GM23338 (cell line): ENCODE results near the gene UNK.

Source experiments
- CREB1 ChIP-seq: fragments of 250-450 bp; sonication (Bioruptor Pico); IDR thresholded peaks from 2 replicates; pipeline ENCODE4 v1.5.0; 2020; ENCODE audit warnings: low read depth, mild to moderate bottlenecking, moderate library complexity
- CTCF ChIP-seq, 2 experiments: fragments of 200-600 bp in 1 of 2; sonication (generic) in 1 of 2; conservative IDR thresholded peaks; 2 replicates each; pipeline versions ENCODE4 v1.5.1 to v1.6.1; 2016 to 2017; ENCODE audit warnings: antibody characterized with exemption in 2 of 2, low read depth in 2 of 2, mild to moderate bottlenecking in 2 of 2, moderate library complexity in 1 of 2
- ETS1 ChIP-seq: IDR thresholded peaks from 2 replicates; pipeline ENCODE4 v1.6.1; 2016; ENCODE audit warnings: antibody characterized with exemption
- EZH2 ChIP-seq: fragments of 200-600 bp; sonication (generic); IDR thresholded peaks from one replicate; pipeline ENCODE4 v1.8.0; 2017; ENCODE audit warnings: antibody characterized with exemption, mild to moderate bottlenecking, low read depth; ENCODE audit not compliant: unreplicated experiment
- EZH2phosphoT487 ChIP-seq: fragments of 200-600 bp; sonication (generic); IDR thresholded peaks from one replicate; pipeline ENCODE4 v1.8.1; 2018; ENCODE audit warnings: antibody characterized with exemption; ENCODE audit not compliant: unreplicated experiment
- POLR2AphosphoS5 ChIP-seq: IDR thresholded peaks from 2 replicates; pipeline ENCODE4 v1.6.1; 2016; ENCODE audit warnings: antibody characterized with exemption, low read depth
- STAT1 ChIP-seq: IDR thresholded peaks from one replicate; pipeline ENCODE4 v1.6.1; 2016; ENCODE audit warnings: antibody characterized with exemption; ENCODE audit not compliant: unreplicated experiment

- no peak for TF ChIP-seq CTCF (conservative IDR thresholded peaks at IDR 0.05; ENCODE audit: low read depth in 2 of 2)
- no peak for TF ChIP-seq POLR2AphosphoS5
- no peak for TF ChIP-seq EZH2phosphoT487
- no peak for TF ChIP-seq ETS1
- no peak for TF ChIP-seq CREB1 (CRISPR knock-in tag)
- no peak for TF ChIP-seq EZH2
- TF ChIP-seq STAT1: no peak
Measured at GRCh38 chr17:75816693-75817092, 32.1 kb downstream of the UNK start.
